ENCODE results near the gene LDHA. TPM values are rescaled to one million over a fixed set of nuclear protein-coding genes. Genes with fewer than 3 reads are reported as not detected.

Gene LDHA
- total RNA-seq, 6 donors from 2014 or later = 101 to 417 (median 275) TPM

GRCh38 chr11:18408558-18409291 is 14.4 kb downstream of the LDHA start:
- H3K36me3 ChIP-seq = peaks cover 24 to 54% (median 49%) of the 10 kb centered on the region in 4 donors
- ATAC-seq (ENCODE audit: low FRiP score in 2 of 2) = peak in 1 of 2 donors; percentile 5

GRCh38 chr11:18416459-18416858 is 22.1 kb downstream of the LDHA start:
- no peak for DNase-seq
- TF ChIP-seq CTCF (IDR thresholded peaks at IDR 0.05) (no peak), EP300 (IDR thresholded peaks at IDR 0.05) (no peak), POLR2A (IDR thresholded peaks at IDR 0.05) (no peak), POLR2AphosphoS5 (IDR thresholded peaks at IDR 0.05) (no peak)
- no peaks in the 10 kb centered on the region for H3K27me3 ChIP-seq
- H3K4me1 ChIP-seq = peaks cover 0 to 5% (median 0%) of the 10 kb centered on the region in 4 donors
- H3K27ac ChIP-seq = no peak overlapping the region
- ATAC-seq (ENCODE audit: low FRiP score in 2 of 2) = no peak
- H3K9me3 ChIP-seq = no peaks in the 10 kb centered on the region
- no peak overlapping the region for H3K4me3 ChIP-seq
- no peaks in the 10 kb centered on the region for H3K36me3 ChIP-seq
- 72 to 81% methylated on average over 3 of the region's 3 CpGs for WGBS, 2 donors

More at GRCh38 chr11:18408558-18409291, 14.4 kb downstream of the LDHA start:
- no peak for DNase-seq
- H3K4me3 ChIP-seq = no peak overlapping the region
- 94 to 95% methylated on average over 9 of the region's 9 CpGs for WGBS, 2 donors
- H3K27ac ChIP-seq = no peak overlapping the region
- no peaks in the 10 kb centered on the region for H3K9me3 ChIP-seq
- TF ChIP-seq CTCF (IDR thresholded peaks at IDR 0.05) = no peak
- TF ChIP-seq EP300 (IDR thresholded peaks at IDR 0.05) = no peak
- TF ChIP-seq POLR2AphosphoS5 (IDR thresholded peaks at IDR 0.05) = no peak
- no peak for TF ChIP-seq POLR2A (IDR thresholded peaks at IDR 0.05)
- H3K4me1 ChIP-seq = peaks cover 0 to 5% (median 1%) of the 10 kb centered on the region in 4 donors
- H3K27me3 ChIP-seq = no peaks in the 10 kb centered on the region

- ATAC-seq (ENCODE audit: low FRiP score in 2 of 2) (no peak), DNase-seq (no peak)
- no peaks in the 10 kb centered on the region for H3K9me3 ChIP-seq
- H3K4me3 ChIP-seq = no peak overlapping the region
- no peaks in the 10 kb centered on the region for H3K27me3 ChIP-seq
- no peak for TF ChIP-seq CTCF (IDR thresholded peaks at IDR 0.05)
- TF ChIP-seq EP300 (IDR thresholded peaks at IDR 0.05) = no peak
- TF ChIP-seq POLR2A (IDR thresholded peaks at IDR 0.05) = no peak
- no peak for TF ChIP-seq POLR2AphosphoS5 (IDR thresholded peaks at IDR 0.05)
- WGBS, 2 donors = 70 to 88% methylated on average over 2 of the region's 2 CpGs
- H3K4me1 ChIP-seq = no peaks in the 10 kb centered on the region
- H3K36me3 ChIP-seq = no peaks in the 10 kb centered on the region
- no peak overlapping the region for H3K27ac ChIP-seq
These were observed 24.7 kb downstream of the LDHA start for GRCh38 chr11:18419040-18419439.

- Histone ChIP-seq H3K9me3 (no peaks in the 10 kb centered on the region), H3K27me3 (no peaks in the 10 kb centered on the region), H3K27ac (no peak overlapping the region), H3K36me3 (no peaks in the 10 kb centered on the region), H3K4me3 (no peak overlapping the region), H3K4me1 (no peaks in the 10 kb centered on the region)
- TF ChIP-seq POLR2A (IDR thresholded peaks at IDR 0.05) = no peak
- no peak for TF ChIP-seq CTCF (IDR thresholded peaks at IDR 0.05)
- no peak for TF ChIP-seq POLR2AphosphoS5 (IDR thresholded peaks at IDR 0.05)
- no peak for TF ChIP-seq EP300 (IDR thresholded peaks at IDR 0.05)
- WGBS, 2 donors = 89 to 100% methylated on average over 2 of the region's 2 CpGs
- DNase-seq (no peak), ATAC-seq (ENCODE audit: low FRiP score in 2 of 2) (no peak)
These were observed 25.7 kb downstream of the LDHA start for GRCh38 chr11:18420067-18420466.

- Histone ChIP-seq H3K36me3 (no peaks in the 10 kb centered on the region), H3K9me3 (no peaks in the 10 kb centered on the region), H3K4me1 (no peaks in the 10 kb centered on the region), H3K27ac (no peak overlapping the region), H3K27me3 (no peaks in the 10 kb centered on the region), H3K4me3 (no peak overlapping the region)
- WGBS, 2 donors = 69 to 77% methylated on average over 4 of the region's 4 CpGs
- TF ChIP-seq POLR2AphosphoS5 (IDR thresholded peaks at IDR 0.05) (no peak), CTCF (IDR thresholded peaks at IDR 0.05) (no peak), EP300 (IDR thresholded peaks at IDR 0.05) (no peak), POLR2A (IDR thresholded peaks at IDR 0.05) (no peak)
- ATAC-seq (ENCODE audit: low FRiP score in 2 of 2) (no peak), DNase-seq (no peak)
These were observed 32.9 kb downstream of the LDHA start for GRCh38 chr11:18427240-18427639.

Data from upper lobe of left lung (tissue), 6 donors.